ENCODE results near the gene STARD9.
"Not testable (repeated sequence)": the region's sequence is repeated elsewhere in the genome, so short reads cannot be mapped to it uniquely, and the experiment has no call there.

STARD9 gene

DNA sequence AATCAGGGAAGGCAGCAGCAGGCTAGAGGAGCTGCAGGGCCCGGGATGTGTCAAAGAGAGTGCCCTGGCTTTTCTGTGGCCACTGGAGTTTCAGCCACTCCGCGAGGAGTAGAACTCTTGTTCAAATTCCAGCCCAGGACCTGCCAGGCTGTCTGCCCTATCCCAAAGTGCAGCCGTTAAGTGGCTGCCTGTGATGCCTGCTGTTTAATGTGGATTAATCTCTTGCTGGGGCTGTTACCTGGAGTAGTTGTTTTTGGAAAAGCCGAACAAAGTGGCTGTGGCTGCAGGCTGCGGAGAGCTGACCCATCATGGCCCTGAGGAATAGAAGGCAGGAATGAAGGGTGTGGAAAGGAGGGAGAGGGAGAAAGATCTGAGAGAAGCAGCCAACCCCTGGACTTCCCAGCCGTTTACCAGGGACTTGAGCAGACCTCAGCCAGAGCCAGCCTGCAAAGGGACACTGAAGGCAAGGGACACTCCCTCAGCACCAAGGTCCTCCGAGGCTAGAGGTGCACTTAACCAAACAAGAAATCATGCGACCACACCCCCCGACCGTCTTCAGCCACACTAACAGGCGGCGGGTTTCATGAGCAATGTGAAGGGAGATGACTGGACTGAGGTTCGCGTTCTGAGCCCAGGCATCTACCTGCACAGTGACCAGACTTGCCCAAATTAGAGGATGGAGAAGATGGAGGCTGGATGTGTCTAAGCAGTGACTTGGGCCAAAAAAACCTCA, 156.9 kb downstream of the STARD9 start:
- DNase-seq: no peak

- no peak for DNase-seq
These were observed 157.6 kb downstream of the STARD9 start for GRCh38 chr15:42733027-42733426.

DNA sequence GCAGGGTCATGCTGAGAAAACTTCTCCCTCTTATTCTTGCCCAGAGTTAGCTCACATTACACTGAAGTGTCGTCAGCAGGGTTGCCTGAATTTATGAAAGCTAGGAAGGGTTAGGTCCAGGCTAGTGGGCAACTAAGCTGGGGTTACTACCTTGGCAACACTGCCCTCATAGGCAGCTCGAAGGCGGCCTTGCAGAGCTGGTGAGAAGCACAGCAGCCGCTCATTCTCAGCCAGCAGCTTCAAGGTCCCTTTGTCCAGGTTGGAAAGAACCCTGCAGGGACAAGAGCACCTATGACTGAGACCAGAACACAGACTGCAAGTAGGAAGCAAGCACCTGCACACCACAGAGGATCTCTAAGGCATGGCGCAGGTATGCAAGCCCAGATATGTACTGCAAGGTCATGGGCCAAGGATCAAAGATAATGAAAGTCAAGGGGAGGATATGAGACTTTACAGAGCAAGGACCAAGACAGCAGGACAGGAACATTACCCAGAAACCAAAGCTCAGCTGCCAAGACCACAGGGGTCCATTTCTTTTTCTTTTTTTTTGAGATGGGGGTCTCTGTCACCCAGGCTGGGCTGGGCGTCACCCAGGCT, 158.8 kb downstream of the STARD9 start:
- no peak for DNase-seq

GRCh38 chr15:42735382-42736165, 160.2 kb downstream of the STARD9 start:
- no peak for DNase-seq

DNA sequence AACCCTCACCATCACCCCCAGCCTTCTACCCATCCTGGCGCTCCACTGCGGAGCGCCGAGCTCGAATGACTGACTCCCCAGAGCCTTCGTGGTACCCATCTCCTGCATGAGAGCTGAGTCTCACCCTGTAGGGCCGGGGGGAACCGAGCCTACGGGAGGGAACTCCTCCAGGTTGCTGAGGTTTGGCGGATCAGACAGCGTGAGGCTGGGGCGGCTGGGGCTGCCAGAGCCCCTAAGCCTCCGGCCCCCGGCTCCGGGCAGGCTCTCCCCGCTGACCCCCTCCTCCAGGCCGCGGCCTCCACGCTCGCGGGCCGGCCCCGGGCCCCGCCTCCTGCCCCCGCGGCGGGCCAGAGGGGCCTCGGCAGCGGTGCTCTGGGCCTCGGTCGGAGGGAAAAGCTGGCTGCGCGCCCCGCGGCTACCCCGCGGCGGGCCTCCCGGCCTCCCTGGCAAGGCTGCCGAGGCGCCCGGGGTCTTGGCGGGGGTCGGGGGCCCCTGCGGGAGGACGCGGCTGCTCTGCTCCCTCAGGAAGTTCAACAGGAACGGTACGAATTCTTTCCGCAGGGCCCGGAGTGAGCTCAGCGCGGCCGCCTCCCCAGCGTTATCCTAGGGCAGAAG, 160.9 kb downstream of the STARD9 start:
- peak; percentile 69 for DNase-seq

DNA sequence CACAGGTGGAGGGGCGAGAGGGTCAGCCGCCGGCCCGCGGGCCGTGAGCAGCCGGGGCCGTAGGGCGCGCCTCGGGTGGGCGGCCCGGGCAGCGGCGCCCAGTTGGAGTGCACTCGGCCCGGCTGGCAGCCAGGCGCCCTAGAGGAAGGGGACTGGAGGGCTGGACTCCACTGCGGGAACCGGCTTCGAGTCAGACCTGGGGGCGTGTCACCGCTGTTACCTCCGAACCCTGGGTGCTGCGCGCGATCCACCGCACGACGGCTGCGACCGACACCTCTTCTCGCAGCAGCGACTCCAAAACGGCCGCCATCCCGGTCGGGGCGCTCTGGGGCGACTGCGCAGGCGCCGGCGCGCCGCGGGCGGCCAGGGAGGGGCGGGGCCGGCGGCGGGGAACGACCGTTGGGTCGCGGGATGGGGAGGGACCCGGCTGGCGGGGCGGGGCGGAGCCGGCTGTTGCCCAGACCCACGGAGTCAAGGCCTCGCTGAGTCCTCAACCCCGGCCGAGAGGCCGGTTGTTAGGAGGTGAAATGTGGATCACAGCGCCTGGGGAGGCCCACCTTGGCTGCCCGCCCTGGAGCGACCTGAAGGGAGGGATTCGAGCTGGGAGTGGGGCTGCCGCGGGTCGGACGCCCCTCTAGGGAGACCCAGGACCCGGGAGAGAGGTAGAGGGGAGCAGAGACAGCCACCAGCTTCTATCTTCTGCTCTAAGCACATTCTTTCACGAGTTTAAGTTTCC, 161.6 kb downstream of the STARD9 start, which contains the start of gene CDAN1:
TSS of gene CDAN1 (minus strand) at position 336 of the 736 bp plus-strand sequence. CDS start at position 310, 26 bp downstream.
- peak; percentile 95 for DNase-seq

DNA sequence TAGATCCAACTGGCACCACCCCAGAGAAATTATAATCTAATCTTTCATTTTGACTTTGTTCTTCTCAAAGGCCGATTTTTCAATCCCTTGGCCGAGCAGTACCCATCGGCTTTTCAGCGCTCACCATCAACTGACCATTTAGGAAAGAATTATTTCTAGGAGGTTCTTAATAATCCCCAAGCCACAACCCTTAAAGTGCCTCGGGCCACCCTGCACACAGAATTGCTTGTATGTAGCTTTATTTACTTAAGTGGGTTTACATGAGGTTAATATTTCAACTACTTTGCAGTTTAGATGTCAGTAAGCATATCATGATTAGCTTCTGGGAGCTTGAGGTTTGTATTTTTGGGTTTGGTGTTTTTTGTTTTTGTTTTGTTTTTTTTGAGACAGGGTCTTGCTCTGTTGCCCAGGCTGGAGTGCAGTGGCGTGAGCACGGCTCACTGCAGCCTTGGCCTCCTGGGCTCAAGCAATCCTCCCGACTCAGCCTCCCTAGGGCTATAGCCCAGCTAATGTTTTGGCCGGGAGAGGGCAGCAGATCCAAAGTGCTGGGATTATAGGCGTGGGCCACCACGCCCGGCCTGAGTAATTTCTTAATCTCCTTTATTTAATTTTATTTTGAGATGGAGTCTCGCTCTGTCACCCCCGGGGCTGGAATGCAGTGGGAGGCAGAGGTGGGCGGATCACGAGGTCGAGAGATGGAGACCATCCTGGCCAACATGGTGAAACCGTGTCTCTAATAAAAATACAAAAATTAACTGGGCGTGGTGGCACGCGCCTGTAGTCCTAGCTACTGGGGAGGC, 162.3 kb downstream of the STARD9 start:
- no peak for DNase-seq

DNA sequence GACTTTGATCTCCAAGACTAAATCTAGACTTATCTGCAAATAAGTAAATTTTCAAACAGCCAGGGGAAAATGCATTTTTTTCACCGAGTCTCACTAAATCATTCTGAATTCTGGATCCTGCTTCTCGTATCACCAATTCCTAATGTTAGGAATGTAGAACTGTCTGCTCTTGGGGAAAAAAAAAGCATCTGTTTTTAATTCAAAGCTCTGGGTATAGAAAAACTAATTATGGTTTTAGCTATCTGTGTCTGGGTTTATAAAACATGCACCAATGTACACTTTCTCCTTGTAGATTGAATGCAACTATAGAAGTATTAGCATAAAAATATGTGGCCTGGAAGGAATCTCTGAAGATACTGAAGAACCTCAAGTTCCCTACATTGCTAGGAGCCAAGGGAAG, 166.3 kb downstream of the STARD9 start:
- no peak for DNase-seq

DNA sequence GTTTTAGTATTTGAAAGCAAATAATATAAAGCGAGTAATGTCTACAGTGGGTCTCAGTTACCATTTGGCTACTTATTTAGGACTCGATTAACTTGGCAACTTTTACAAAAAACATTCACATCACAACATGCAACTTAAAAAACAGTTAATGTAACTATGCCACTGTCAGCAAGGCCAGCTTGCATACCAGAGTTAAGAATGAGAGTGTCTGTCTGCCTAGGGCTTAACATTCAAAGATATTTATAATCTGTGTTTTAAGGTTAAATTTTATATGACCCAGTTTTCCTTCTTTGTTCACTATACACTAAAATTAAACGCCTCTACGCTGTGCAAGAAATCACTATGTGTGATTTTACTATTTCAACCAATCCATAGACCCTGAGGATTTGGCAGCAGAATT, 166.7 kb downstream of the STARD9 start:
- no peak for DNase-seq

DNA sequence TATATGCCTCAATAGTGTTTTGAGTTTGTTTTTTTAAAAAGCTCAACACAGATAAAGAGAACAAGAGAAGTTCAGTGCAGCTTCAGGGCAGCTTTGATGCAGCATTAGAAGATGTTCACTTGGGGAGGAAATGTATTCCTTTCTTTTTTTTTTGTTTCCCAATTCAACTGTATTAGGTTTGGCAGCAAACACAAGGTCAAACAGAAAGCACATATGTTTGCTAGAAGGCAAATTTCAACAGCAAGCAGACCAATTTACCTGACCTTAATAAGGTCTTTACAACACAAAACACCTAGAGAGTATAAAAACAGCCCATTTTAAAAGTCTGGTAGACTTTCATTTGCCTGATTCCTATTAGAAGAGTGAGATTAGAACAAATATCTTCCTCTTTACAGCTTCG, 168.8 kb downstream of the STARD9 start:
- DNase-seq: no peak

- no peak for DNase-seq
These were observed 173.9 kb downstream of the STARD9 start for GRCh38 chr15:42749266-42749665.

DNA sequence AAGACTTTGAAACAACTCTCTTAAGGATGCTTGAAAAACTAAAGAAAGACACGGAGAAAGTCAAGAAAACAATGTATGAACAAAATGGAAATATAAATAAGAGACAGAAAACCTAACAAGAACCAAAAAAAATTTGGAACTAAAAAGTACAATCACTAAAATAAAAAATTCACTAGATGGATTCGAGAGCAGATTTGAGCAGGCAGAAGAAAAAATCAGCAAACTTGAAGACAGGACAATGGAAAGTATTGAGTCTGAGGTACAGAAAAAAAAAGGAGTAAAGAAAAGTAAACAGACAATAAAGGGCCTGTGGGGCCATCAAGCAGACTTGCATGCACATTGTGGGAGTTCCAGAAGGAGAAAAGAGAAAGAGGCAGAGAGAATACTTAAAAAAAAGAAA, 174.9 kb downstream of the STARD9 start:
- no peak for DNase-seq

DNA sequence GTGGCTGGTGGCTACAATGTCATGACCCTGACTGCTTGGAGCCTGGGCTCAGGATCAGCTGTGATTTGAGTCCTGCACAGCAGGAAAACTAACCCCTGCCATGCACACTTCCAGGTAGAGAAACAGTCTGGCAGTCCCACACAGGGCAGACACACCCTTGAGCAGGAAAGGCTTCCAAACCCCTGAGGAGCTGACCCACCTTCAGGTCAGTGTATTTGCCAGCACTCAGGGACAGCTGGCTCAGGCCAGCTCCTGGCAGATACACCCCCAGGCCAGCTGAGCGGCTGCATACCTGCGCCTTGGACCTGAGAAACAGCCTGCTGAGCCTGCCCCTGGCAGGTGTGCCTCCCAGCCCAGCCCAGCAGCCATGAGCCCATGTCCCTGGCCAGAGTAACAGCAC, 183.7 kb downstream of the STARD9 start:
- no peak for DNase-seq

GRCh38 chr15:42760759-42761158, 185.4 kb downstream of the STARD9 start:
- no peak for DNase-seq

GRCh38 chr15:42761813-42762212, 186.4 kb downstream of the STARD9 start:
- not testable (repeated sequence) for DNase-seq

GRCh38 chr15:42764154-42764731, 188.8 kb downstream of the STARD9 start:
- DNase-seq: not testable (repeated sequence)

DNA sequence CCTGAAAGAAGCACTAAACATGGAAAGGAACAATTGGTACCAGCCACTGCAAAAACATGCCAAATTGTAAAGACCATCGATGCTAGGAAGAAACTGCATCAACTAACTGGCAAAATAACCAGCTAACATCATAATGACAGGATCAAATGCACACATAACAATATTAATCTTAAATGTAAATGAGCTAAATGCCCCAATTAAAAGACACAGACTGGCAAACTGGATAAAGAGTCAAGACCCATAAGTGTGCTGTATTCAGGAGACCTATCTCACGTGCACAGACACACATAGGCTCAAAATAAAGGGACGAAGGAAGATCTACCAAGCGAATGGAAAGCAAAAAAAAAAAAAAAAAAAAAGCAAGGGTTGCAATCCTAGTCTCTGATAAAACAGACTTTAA, 190.7 kb downstream of the STARD9 start:
- DNase-seq: not testable (repeated sequence)
